CD14-positive monocyte (primary cell): ENCODE results near the gene ALDH1A3. TPM values are rescaled to one million over a fixed set of nuclear protein-coding genes. Genes with fewer than 3 reads are reported as not detected.

Source experiments
- DNase-seq, 3 donors: peaks; one replicate each; pipeline ENCODE4 v3.0.0-alpha.2; 2011 to 2022
- H2AFZ ChIP-seq: 2 replicates; pipeline ENCODE4 v1.6.0; 2012; ENCODE audit warnings: mild to moderate bottlenecking, low read depth, low read length, inconsistent platforms; ENCODE audit not compliant: insufficient read depth, poor library complexity, severe bottlenecking
- H3K27ac ChIP-seq, 2 donors: 1 replicate in 1 of 2; 2 replicates in 1 of 2; pipeline ENCODE4 v1.5.1; 2012 to 2013; ENCODE audit warnings: low read length in 2 of 2, control low read depth in 1 of 2, inconsistent platforms in 1 of 2, low read depth in 1 of 2, mild to moderate bottlenecking in 1 of 2
- H3K27me3 ChIP-seq, 2 donors: one replicate each; pipeline versions ENCODE4 v1.6.0 to v1.6.1; 2011 to 2013; ENCODE audit warnings: low read length in 2 of 2; ENCODE audit not compliant: control insufficient read depth in 2 of 2, insufficient read depth in 2 of 2
- H3K36me3 ChIP-seq, 2 donors: replicated peaks in 1 of 2; 1 replicate in 1 of 2; 2 replicates in 1 of 2; pipeline versions ENCODE4 v1.5.1 to v1.6.1; 2012 to 2013; ENCODE audit warnings: low read length in 2 of 2, control low read depth in 1 of 2, inconsistent platforms in 1 of 2, mild to moderate bottlenecking in 1 of 2; ENCODE audit not compliant: insufficient read depth in 2 of 2, control insufficient read depth in 1 of 2
- H3K4me1 ChIP-seq, 2 donors: 1 replicate in 1 of 2; 2 replicates in 1 of 2; pipeline versions ENCODE4 v1.5.1 to v1.6.1; 2012 to 2013; ENCODE audit warnings: low read length in 2 of 2, control low read depth in 1 of 2, inconsistent platforms in 1 of 2, mild to moderate bottlenecking in 1 of 2, moderate library complexity in 1 of 2; ENCODE audit not compliant: insufficient read depth in 2 of 2, control insufficient read depth in 1 of 2
- H3K4me2 ChIP-seq: replicated peaks from 2 replicates; pipeline ENCODE3; 2012; ENCODE audit warnings: low read length, moderate library complexity, mild to moderate bottlenecking; ENCODE audit not compliant: poor library complexity, severe bottlenecking; ENCODE audit errors: extremely low read depth
- H3K4me3 ChIP-seq, 3 experiments: fragments of 200-600 bp in 1 of 3; sonication (generic) in 1 of 3; replicated peaks in 1 of 3; 1 replicate in 2 of 3; 2 replicates in 1 of 3; pipeline ENCODE4 v1.5.1; 2011 to 2013; ENCODE audit warnings: low read length in 3 of 3, mild to moderate bottlenecking in 3 of 3, control low read depth in 2 of 3, low read depth in 2 of 3, inconsistent platforms in 1 of 3, moderate library complexity in 1 of 3
- H3K79me2 ChIP-seq: 2 replicates; pipeline ENCODE4 v1.6.0; 2012; ENCODE audit warnings: mild to moderate bottlenecking, control low read depth, inconsistent platforms, low read length, moderate library complexity; ENCODE audit not compliant: insufficient read depth
- H3K9ac ChIP-seq: 2 replicates; pipeline ENCODE4 v1.6.0; 2017; ENCODE audit warnings: low read length, mild to moderate bottlenecking; ENCODE audit not compliant: insufficient read depth, poor library complexity, severe bottlenecking
- H3K9me3 ChIP-seq, 2 donors: replicated peaks in 1 of 2; 1 replicate in 1 of 2; 2 replicates in 1 of 2; pipeline versions ENCODE4 v1.5.1 to v1.6.1; 2012 to 2013; ENCODE audit warnings: low read length in 2 of 2, control low read depth in 1 of 2; ENCODE audit not compliant: control insufficient read depth in 1 of 2, insufficient read depth in 1 of 2
- H4K20me1 ChIP-seq: 2 replicates; pipeline ENCODE4 v1.6.0; 2012; ENCODE audit warnings: mild to moderate bottlenecking, low read length, control low read depth, moderate library complexity; ENCODE audit not compliant: insufficient read depth
- H3K27ac Mint-ChIP-seq, 7 donors: one replicate each; pipeline ENCODE4 v1.8.0; 2020; ENCODE audit warnings: mild to moderate bottlenecking in 7 of 7, mixed read lengths in 7 of 7, moderate library complexity in 6 of 7, inconsistent platforms in 2 of 7
- H3K27me3 Mint-ChIP-seq, 3 donors: one replicate each; pipeline ENCODE4 v1.8.0; 2021 to 2022; ENCODE audit warnings: low read depth in 3 of 3, mild to moderate bottlenecking in 3 of 3, mixed read lengths in 3 of 3, moderate library complexity in 3 of 3, inconsistent platforms in 1 of 3
- H3K36me3 Mint-ChIP-seq, 2 donors: one replicate each; pipeline ENCODE4 v1.8.0; 2020; ENCODE audit warnings: mixed read lengths in 2 of 2, inconsistent platforms in 1 of 2, mild to moderate bottlenecking in 1 of 2
- H3K4me1 Mint-ChIP-seq: one replicate; pipeline ENCODE4 v1.8.0; 2020; ENCODE audit warnings: mild to moderate bottlenecking, mixed read lengths
- H3K4me3 Mint-ChIP-seq, 2 donors: one replicate each; pipeline ENCODE4 v1.8.0; 2020; ENCODE audit warnings: mild to moderate bottlenecking in 2 of 2, mixed read lengths in 2 of 2, moderate library complexity in 1 of 2
- H3K9me3 Mint-ChIP-seq, 7 donors: one replicate each; pipeline ENCODE4 v1.8.0; 2020 to 2022; ENCODE audit warnings: mixed read lengths in 7 of 7, mild to moderate bottlenecking in 6 of 7, moderate library complexity in 6 of 7, inconsistent platforms in 2 of 7
- CTCF ChIP-seq: fragments of 200-600 bp; IDR thresholded peaks from one replicate; pipeline ENCODE4 v1.8.0; 2022; ENCODE audit warnings: antibody characterized with exemption, mild to moderate bottlenecking
- WGBS: methylation state at CpG from one replicate; pipeline ENCODE4 v1.1.5; 2013; ENCODE audit warnings: missing lambda C conversion rate; ENCODE audit not compliant: insufficient coverage; 5-methylcytosine and 5-hydroxymethylcytosine counted together
- intact Hi-C, 2 donors: fragments of 100-400 bp; cut with micrococcal nuclease; formaldehyde crosslinking; loops; one replicate each; pipeline versions ENCODE4 v1.15.0 to v1.15.1; 2023
- polyA plus RNA-seq, 3 donors: library from polyadenylated mRNA; depleted of rRNA in 1 of 3; unstranded in 2 of 3; stranded (reverse) in 1 of 3; fragments of 300-500 nt in 2 of 3; fragments of >200 nt in 1 of 3; fragmentation: Illumina TruSeq in 2 of 3; gene quantifications; 1 replicate in 2 of 3; 2 replicates in 1 of 3; pipeline ENCODE4 v1.2.3, GENCODE V29; 2012 to 2021

ALDH1A3 gene
- polyA plus RNA-seq, 3 donors: not detected

DNA sequence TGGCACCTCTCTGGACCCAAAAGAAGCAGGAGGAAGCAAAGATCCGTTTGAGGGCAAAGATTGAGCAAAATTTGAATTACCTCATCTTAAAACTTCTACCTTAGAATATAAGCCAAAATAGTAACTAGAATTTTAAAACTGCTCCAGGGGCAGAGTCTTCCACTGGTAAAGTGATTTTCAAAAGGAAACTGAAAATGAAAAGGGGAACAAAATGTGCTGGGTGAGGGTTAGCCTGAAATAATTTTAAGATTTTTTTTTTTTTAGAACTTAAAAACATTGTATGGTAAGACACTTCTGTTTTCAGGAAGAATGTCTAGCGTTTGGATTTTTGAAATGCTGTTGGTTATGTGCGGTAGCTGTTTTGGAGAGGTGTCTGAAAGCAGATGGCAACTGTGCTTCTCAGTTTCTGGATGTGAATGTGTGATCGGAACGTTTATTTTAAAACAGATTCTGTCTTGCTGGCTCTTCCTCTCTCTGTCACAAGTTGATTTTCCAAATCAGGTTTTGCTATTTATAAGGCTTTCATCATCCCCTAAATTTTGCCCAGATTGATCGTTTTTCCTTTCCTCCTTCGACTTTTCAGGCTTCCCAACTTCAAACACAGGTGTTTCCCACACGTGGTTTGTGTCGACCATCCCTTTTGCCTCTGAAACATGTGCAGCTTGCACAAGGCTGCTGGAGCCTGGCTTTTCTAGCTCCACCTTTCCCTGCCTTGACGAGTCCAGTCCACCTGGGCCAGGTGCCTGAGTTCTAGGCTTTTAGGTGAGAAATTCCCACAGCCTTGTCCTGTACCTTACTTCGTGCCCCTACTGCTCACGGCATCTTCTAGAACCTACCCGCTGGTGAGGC is 42.8 kb downstream of the ALDH1A3 start:
- WGBS: 27% methylated on average over 10 of the region's 13 CpGs
- peak overlapping the region; percentile 5 to 81 (median 26) for H3K4me3 ChIP-seq
- peak overlapping the region; percentile 66 to 87 for H3K4me3 Mint-ChIP-seq
- H3K27ac Mint-ChIP-seq: peak overlapping the region; percentile 92 to 95 (median 93)
- H2AFZ ChIP-seq: peak overlapping the region; percentile 6
- H3K9me3 Mint-ChIP-seq: no peaks in the 10 kb centered on the region
- no peaks in the 10 kb centered on the region for H3K9me3 ChIP-seq
- no peak for TF ChIP-seq CTCF
- DNase-seq: peak; percentile 16 to 43 (median 19)
- H3K4me2 ChIP-seq: peak overlapping the region; percentile 98
- peaks cover 52% of the 10 kb centered on the region for H3K4me1 Mint-ChIP-seq
- H3K27me3 Mint-ChIP-seq: peaks cover 2 to 4% (median 4%) of the 10 kb centered on the region in 3 donors
- no peaks in the 10 kb centered on the region for H3K27me3 ChIP-seq
- peaks cover 28 to 40% of the 10 kb centered on the region in 2 donors for H3K36me3 ChIP-seq
- peaks cover 40 to 46% of the 10 kb centered on the region in 2 donors for H3K36me3 Mint-ChIP-seq
- intact Hi-C loops: loop anchor here in 1 of 2 donors (5.0 to 10.0 kb wide), 2 partner anchors 35 to 332 kb away; partner anchors contain the start of gene CHSY1
- peak overlapping the region; percentile 73 to 81 for H3K27ac ChIP-seq
- H3K4me1 ChIP-seq: peaks cover 45 to 52% of the 10 kb centered on the region in 2 donors
- H3K9ac ChIP-seq: peak overlapping the region; percentile 40
- H3K79me2 ChIP-seq: peaks cover 61% of the 10 kb centered on the region
- H4K20me1 ChIP-seq: peaks cover 40% of the 10 kb centered on the region

- H3K27ac Mint-ChIP-seq: peak overlapping the region; percentile 92 to 95 (median 93)
- intact Hi-C loops: loop anchor here in 1 of 2 donors (5.0 to 10.0 kb wide), 2 partner anchors 34 to 332 kb away; partner anchors contain the start of gene CHSY1
- Histone ChIP-seq H3K4me1 (peaks cover 41 to 46% of the 10 kb centered on the region in 2 donors), H3K9ac (peak overlapping the region; percentile 40), H3K9me3 (no peaks in the 10 kb centered on the region), H3K4me3 (peak overlapping the region in 1 of 3 experiments; percentile 81), H3K4me2 (peak overlapping the region; percentile 98), H3K36me3 (peaks cover 34 to 46% of the 10 kb centered on the region in 2 donors), H3K79me2 (peaks cover 67% of the 10 kb centered on the region), H4K20me1 (peaks cover 46% of the 10 kb centered on the region), H3K27me3 (no peaks in the 10 kb centered on the region), H2AFZ (no peak overlapping the region), H3K27ac (peak overlapping the region; percentile 73 to 81)
- peak overlapping the region; percentile 66 to 87 for H3K4me3 Mint-ChIP-seq
- peaks cover 0 to 4% (median 1%) of the 10 kb centered on the region in 3 donors for H3K27me3 Mint-ChIP-seq
- peaks cover 47 to 53% of the 10 kb centered on the region in 2 donors for H3K36me3 Mint-ChIP-seq
- TF ChIP-seq CTCF: no peak
- no CpG with 5 or more reads among the region's 7 CpGs for WGBS
- peaks cover 51% of the 10 kb centered on the region for H3K4me1 Mint-ChIP-seq
- no peaks in the 10 kb centered on the region for H3K9me3 Mint-ChIP-seq
- no peak for DNase-seq
Observed at GRCh38 chr15:100923076-100923475, 43.4 kb downstream of the ALDH1A3 start.
